Measurements from ENCODE around the gene CCIN.

GRCh38 chr9:36121971-36122370 is 47.2 kb upstream of the CCIN start:
- TF ChIP-seq CTCF (IDR thresholded peaks at IDR 0.05) (no peak), ZFX (IDR thresholded peaks at IDR 0.05; ENCODE audit: borderline replicate concordance) (no peak)

All from 22Rv1 (cell line).